GM12878 (cell line): Measurements from ENCODE around the gene RAB15.

Source experiments
- ZNF217 ChIP-seq: fragments of 450-650 bp; IDR thresholded peaks from 2 replicates; pipeline ENCODE4 v1.6.1; 2017; ENCODE audit warnings: antibody characterized with exemption, mild to moderate bottlenecking
- TF ChIP-seq, protein P1 (sequence below), 3 experiments: IDR thresholded peaks in 2 of 3; conservative IDR thresholded peaks in 1 of 3; 2 replicates each; pipeline ENCODE4 v1.5.1; 2011; ENCODE audit warnings: low read depth in 3 of 3, low read length in 3 of 3, mild to moderate bottlenecking in 3 of 3, control low read depth in 2 of 3, moderate library complexity in 2 of 3, inconsistent platforms in 1 of 3, mixed read lengths in 1 of 3; ENCODE audit not compliant: control insufficient read depth in 2 of 3, insufficient read depth in 1 of 3; ENCODE audit errors: extremely low read depth in 1 of 3

DNA sequence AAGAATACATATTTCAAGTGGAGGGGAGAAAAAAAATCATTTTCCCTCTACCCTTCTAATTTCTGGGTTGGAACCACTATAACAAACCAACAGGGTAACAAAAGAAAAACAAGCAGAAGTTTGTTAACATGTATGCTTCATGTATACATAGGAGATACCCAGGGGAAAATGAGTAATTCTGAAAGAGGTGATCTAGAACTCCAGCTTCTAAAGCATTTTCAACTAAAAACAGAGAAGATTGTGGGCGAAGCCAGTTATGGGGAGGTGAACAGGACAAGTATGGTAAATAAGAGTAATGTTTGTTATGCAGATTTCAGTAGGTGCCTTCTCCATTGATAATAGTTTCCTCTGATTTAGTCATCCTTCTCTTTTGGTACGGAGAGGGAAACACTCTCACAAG, 31.3 kb upstream of the RAB15 start:
- TF ChIP-seq ZNF217: no peak
- TF ChIP-seq, protein P1, sequence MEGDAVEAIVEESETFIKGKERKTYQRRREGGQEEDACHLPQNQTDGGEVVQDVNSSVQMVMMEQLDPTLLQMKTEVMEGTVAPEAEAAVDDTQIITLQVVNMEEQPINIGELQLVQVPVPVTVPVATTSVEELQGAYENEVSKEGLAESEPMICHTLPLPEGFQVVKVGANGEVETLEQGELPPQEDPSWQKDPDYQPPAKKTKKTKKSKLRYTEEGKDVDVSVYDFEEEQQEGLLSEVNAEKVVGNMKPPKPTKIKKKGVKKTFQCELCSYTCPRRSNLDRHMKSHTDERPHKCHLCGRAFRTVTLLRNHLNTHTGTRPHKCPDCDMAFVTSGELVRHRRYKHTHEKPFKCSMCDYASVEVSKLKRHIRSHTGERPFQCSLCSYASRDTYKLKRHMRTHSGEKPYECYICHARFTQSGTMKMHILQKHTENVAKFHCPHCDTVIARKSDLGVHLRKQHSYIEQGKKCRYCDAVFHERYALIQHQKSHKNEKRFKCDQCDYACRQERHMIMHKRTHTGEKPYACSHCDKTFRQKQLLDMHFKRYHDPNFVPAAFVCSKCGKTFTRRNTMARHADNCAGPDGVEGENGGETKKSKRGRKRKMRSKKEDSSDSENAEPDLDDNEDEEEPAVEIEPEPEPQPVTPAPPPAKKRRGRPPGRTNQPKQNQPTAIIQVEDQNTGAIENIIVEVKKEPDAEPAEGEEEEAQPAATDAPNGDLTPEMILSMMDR (IDR thresholded peaks at IDR 0.05 in 2 of 3, conservative IDR thresholded peaks at IDR 0.05 in 1 of 3; ENCODE audit: control insufficient read depth in 2 of 3, extremely low read depth in 1 of 3, insufficient read depth in 1 of 3, low read depth in 3 of 3, low read length in 3 of 3): no peak
